H7 (cell line): ENCODE results near the gene RPIA. TPM values are rescaled to one million over a fixed set of nuclear protein-coding genes. Genes with fewer than 3 reads are reported as not detected.

Source experiments
- DNase-seq: peaks from one replicate; pipeline ENCODE4 v3.0.0; 2012
- H3K27me3 ChIP-seq: 2 replicates; pipeline ENCODE4 v1.6.0; 2011; ENCODE audit warnings: mild to moderate bottlenecking, low read length; ENCODE audit not compliant: control insufficient read depth, insufficient read depth
- H3K36me3 ChIP-seq: replicated peaks from 2 replicates; pipeline ENCODE4 v1.5.1; 2011; ENCODE audit warnings: low read length; ENCODE audit not compliant: control insufficient read depth, insufficient read depth
- H3K4me3 ChIP-seq: 2 replicates; pipeline ENCODE4 v1.5.1; 2011; ENCODE audit warnings: low read depth, mild to moderate bottlenecking, control low read depth, low read length, moderate library complexity; ENCODE audit not compliant: insufficient read depth
- total RNA-seq: library from RNA; depleted of rRNA; stranded (reverse); fragments of >200 nt; shearing (Covaris generic); gene quantifications from 2 replicates; pipeline ENCODE4 v1.2.3, GENCODE V29; 2014

RPIA gene
- total RNA-seq, 1 experiment from 2014 or later = 8.6 TPM

GRCh38 chr2:88697370-88698026, 6.0 kb downstream of the RPIA start:
- Histone ChIP-seq H3K36me3 (no peaks in the 10 kb centered on the region), H3K27me3 (no peaks in the 10 kb centered on the region), H3K4me3 (no peak overlapping the region)
- DNase-seq = no peak

GRCh38 chr2:88698027-88698413, 6.5 kb downstream of the RPIA start:
- Histone ChIP-seq H3K4me3 (no peak overlapping the region), H3K27me3 (no peaks in the 10 kb centered on the region), H3K36me3 (no peaks in the 10 kb centered on the region)
- no peak for DNase-seq

GRCh38 chr2:88698498-88699233, 7.2 kb downstream of the RPIA start:
- no peaks in the 10 kb centered on the region for H3K36me3 ChIP-seq
- no peak for DNase-seq
- no peaks in the 10 kb centered on the region for H3K27me3 ChIP-seq
- H3K4me3 ChIP-seq = no peak overlapping the region

GRCh38 chr2:88707003-88707402, 15.5 kb downstream of the RPIA start:
- H3K27me3 ChIP-seq = no peaks in the 10 kb centered on the region
- DNase-seq = no peak
- H3K4me3 ChIP-seq = no peak overlapping the region
- no peaks in the 10 kb centered on the region for H3K36me3 ChIP-seq

- Histone ChIP-seq H3K4me3 (no peak overlapping the region), H3K27me3 (no peaks in the 10 kb centered on the region), H3K36me3 (no peaks in the 10 kb centered on the region)
- DNase-seq = no peak
These were observed 17.7 kb downstream of the RPIA start for GRCh38 chr2:88709181-88709631.

GRCh38 chr2:88711289-88711688, 19.8 kb downstream of the RPIA start:
- DNase-seq = no peak
- no peaks in the 10 kb centered on the region for H3K27me3 ChIP-seq
- H3K4me3 ChIP-seq = no peak overlapping the region
- no peaks in the 10 kb centered on the region for H3K36me3 ChIP-seq

GRCh38 chr2:88711897-88712296, 20.4 kb downstream of the RPIA start:
- DNase-seq = no peak
- H3K27me3 ChIP-seq = no peaks in the 10 kb centered on the region
- no peak overlapping the region for H3K4me3 ChIP-seq
- H3K36me3 ChIP-seq = no peaks in the 10 kb centered on the region

GRCh38 chr2:88713408-88713807, 21.9 kb downstream of the RPIA start:
- H3K36me3 ChIP-seq = no peaks in the 10 kb centered on the region
- H3K27me3 ChIP-seq = no peaks in the 10 kb centered on the region
- DNase-seq = no peak
- H3K4me3 ChIP-seq = no peak overlapping the region

- no peak overlapping the region for H3K4me3 ChIP-seq
- DNase-seq = no peak
- H3K36me3 ChIP-seq = no peaks in the 10 kb centered on the region
- H3K27me3 ChIP-seq = no peaks in the 10 kb centered on the region
These were observed 23.2 kb downstream of the RPIA start for GRCh38 chr2:88714667-88715066.

GRCh38 chr2:88720399-88720798, 28.9 kb downstream of the RPIA start:
- Histone ChIP-seq H3K36me3 (no peaks in the 10 kb centered on the region), H3K27me3 (no peaks in the 10 kb centered on the region), H3K4me3 (no peak overlapping the region)
- no peak for DNase-seq

- no peaks in the 10 kb centered on the region for H3K36me3 ChIP-seq
- no peak for DNase-seq
- H3K4me3 ChIP-seq = no peak overlapping the region
- no peaks in the 10 kb centered on the region for H3K27me3 ChIP-seq
These were observed 29.8 kb downstream of the RPIA start for GRCh38 chr2:88721268-88721667.

- H3K36me3 ChIP-seq = no peaks in the 10 kb centered on the region
- no peak for DNase-seq
- no peak overlapping the region for H3K4me3 ChIP-seq
- H3K27me3 ChIP-seq = no peaks in the 10 kb centered on the region
These were observed 33.3 kb downstream of the RPIA start for GRCh38 chr2:88724643-88725332.

GRCh38 chr2:88729061-88729745, 37.7 kb downstream of the RPIA start:
- Histone ChIP-seq H3K36me3 (no peaks in the 10 kb centered on the region), H3K27me3 (no peaks in the 10 kb centered on the region), H3K4me3 (no peak overlapping the region)
- no peak for DNase-seq

- Histone ChIP-seq H3K36me3 (peaks cover 2% of the 10 kb centered on the region), H3K4me3 (no peak overlapping the region), H3K27me3 (no peaks in the 10 kb centered on the region)
- no peak for DNase-seq
These were observed 41.9 kb downstream of the RPIA start for GRCh38 chr2:88733155-88733902.
